A673 (cell line): ENCODE data around the gene PCNX1.

Experiments
- EZH2 ChIP-seq: fragments of 200-600 bp; sonication (generic); IDR thresholded peaks from 2 replicates; pipeline ENCODE4 v1.6.1; 2017; ENCODE audit warnings: borderline replicate concordance, low read depth, mild to moderate bottlenecking, mixed read lengths, antibody characterized with exemption, low read length; ENCODE audit not compliant: poor library complexity, severe bottlenecking
- TF ChIP-seq, protein P1 (sequence below): fragments of 300-800, 200-600 bp; sonication (generic); conservative IDR thresholded peaks from 2 replicates; pipeline ENCODE4 v1.5.1; 2017; ENCODE audit warnings: low read depth, mild to moderate bottlenecking, antibody characterized with exemption, low read length, moderate library complexity, mixed read lengths

GRCh38 chr14:70988452-70988851, 81.2 kb downstream of the PCNX1 start:
- TF ChIP-seq, protein P1, sequence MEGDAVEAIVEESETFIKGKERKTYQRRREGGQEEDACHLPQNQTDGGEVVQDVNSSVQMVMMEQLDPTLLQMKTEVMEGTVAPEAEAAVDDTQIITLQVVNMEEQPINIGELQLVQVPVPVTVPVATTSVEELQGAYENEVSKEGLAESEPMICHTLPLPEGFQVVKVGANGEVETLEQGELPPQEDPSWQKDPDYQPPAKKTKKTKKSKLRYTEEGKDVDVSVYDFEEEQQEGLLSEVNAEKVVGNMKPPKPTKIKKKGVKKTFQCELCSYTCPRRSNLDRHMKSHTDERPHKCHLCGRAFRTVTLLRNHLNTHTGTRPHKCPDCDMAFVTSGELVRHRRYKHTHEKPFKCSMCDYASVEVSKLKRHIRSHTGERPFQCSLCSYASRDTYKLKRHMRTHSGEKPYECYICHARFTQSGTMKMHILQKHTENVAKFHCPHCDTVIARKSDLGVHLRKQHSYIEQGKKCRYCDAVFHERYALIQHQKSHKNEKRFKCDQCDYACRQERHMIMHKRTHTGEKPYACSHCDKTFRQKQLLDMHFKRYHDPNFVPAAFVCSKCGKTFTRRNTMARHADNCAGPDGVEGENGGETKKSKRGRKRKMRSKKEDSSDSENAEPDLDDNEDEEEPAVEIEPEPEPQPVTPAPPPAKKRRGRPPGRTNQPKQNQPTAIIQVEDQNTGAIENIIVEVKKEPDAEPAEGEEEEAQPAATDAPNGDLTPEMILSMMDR, result no peak
- no peak for TF ChIP-seq EZH2
